ENCODE data around the gene SLITRK6. TPM values are rescaled to one million over a fixed set of nuclear protein-coding genes. Genes with fewer than 3 reads are reported as not detected.

SLITRK6 gene
- total RNA-seq (2021; ENCODE audit: unreplicated experiment) = 3.8 TPM
- polyA plus RNA-seq (2012; ENCODE audit: insufficient read length) = 2.6 TPM
- Bru-seq, nascent RNA = percentile 46 among the genes with signal in this experiment
- percentile 62 among the genes with signal in this experiment for BruChase-seq, experiment 1, labeled RNA remaining after a 2-hour chase
- BruChase-seq, experiment 2, labeled RNA remaining after a 6-hour chase = percentile 56 among the genes with signal in this experiment
- long read RNA-seq, full-length matches to known transcripts = 3 of 4 reads
- long read RNA-seq, partial matches to known transcripts = 0 of 4 reads
- long read RNA-seq, other reads (novel, unspliced or antisense) = 1 of 4 reads

GRCh38 chr13:85799097-85799582 is at the start of gene SLITRK6:
SLITRK6 (minus strand) TSS chr13:85799419; CDS start chr13:85796508, 2,911 bp downstream.
- intact Hi-C loops (cut with micrococcal nuclease; ENCODE audit: unreplicated experiment) (no loop called here), in situ Hi-C loops (cut with HindIII; ENCODE audit: low pct_unique_long_range_greater_than_20kb, low sequenced_read_pairs) (no loop called here)
- BruUV-seq (replicated peaks) = no TSS peak
- ChIA-PET POLR2A (no interaction called here), CTCF (interaction anchor here (0.6 kb wide), 1 partner anchor 358 kb away, joined by 6 read pairs; no protein-coding TSS in a partner anchor)
- DNase-seq (ENCODE audit: low read depth, low spot score) (peak; percentile 27), ATAC-seq (peak; percentile 84)
- H3K27ac ChIP-seq (ENCODE audit: low read length) = peak within 1 kb of the TSS; percentile 7; the same call in 1 of the 2 replicates
- H3K4me3 ChIP-seq (ENCODE audit: low read depth in 2 of 2, low read length in 2 of 2) = peak within 1 kb of the TSS; percentile 33 to 47
- no peaks in the 10 kb centered on the region for H3K4me1 ChIP-seq (ENCODE audit: control insufficient read depth, insufficient read depth, low read length)
- no peaks in the 10 kb centered on the region for H3K36me3 ChIP-seq (ENCODE audit: control insufficient read depth, insufficient read depth, low read length)
- H3K27me3 ChIP-seq (ENCODE audit: control insufficient read depth, insufficient read depth, low read length) = no peaks in the 10 kb centered on the region
- TF ChIP-seq SIN3A (IDR thresholded peaks at IDR 0.05; ENCODE audit: borderline replicate concordance, insufficient read depth, low read depth, low read length) = no peak
- TF ChIP-seq POLR2AphosphoS5 (IDR thresholded peaks at IDR 0.05; ENCODE audit: low read depth, low read length) = no peak
- TF ChIP-seq TCF7L2 (IDR thresholded peaks at IDR 0.05; ENCODE audit: low read depth, low read length) = no peak
- no peak for TF ChIP-seq REST (IDR thresholded peaks at IDR 0.05; ENCODE audit: insufficient read depth in 1 of 2, low read depth in 2 of 2, low read length in 1 of 2)
- peak; percentile 16; the same call in 1 of the 2 replicates for TF ChIP-seq CTCF (IDR thresholded peaks at IDR 0.05)
- H3K9me3 ChIP-seq (ENCODE audit: control insufficient read depth, insufficient read depth, low read depth, low read length) = no peaks in the 10 kb centered on the region

GRCh38 chr13:85847012-85847411 is 47.8 kb upstream of the SLITRK6 start:
- no peak overlapping the region for H3K27ac ChIP-seq (ENCODE audit: low read length)
- no peaks in the 10 kb centered on the region for H3K9me3 ChIP-seq (ENCODE audit: control insufficient read depth, insufficient read depth, low read depth, low read length)
- POLR2A ChIA-PET = no interaction called here
- BruUV-seq (replicated peaks) = no TSS peak
- H3K4me3 ChIP-seq (ENCODE audit: low read depth in 2 of 2, low read length in 2 of 2) = no peak overlapping the region
- CTCF ChIA-PET = no interaction called here
- in situ Hi-C loops (cut with HindIII; ENCODE audit: low pct_unique_long_range_greater_than_20kb, low sequenced_read_pairs) = no loop called here
- TF ChIP-seq CTCF (IDR thresholded peaks at IDR 0.05) (no peak), SIN3A (IDR thresholded peaks at IDR 0.05; ENCODE audit: borderline replicate concordance, insufficient read depth, low read depth, low read length) (no peak), POLR2AphosphoS5 (IDR thresholded peaks at IDR 0.05; ENCODE audit: low read depth, low read length) (no peak)
- no peak for ATAC-seq
- intact Hi-C loops (cut with micrococcal nuclease; ENCODE audit: unreplicated experiment) = no loop called here
- DNase-seq (ENCODE audit: low read depth, low spot score) = no peak
- H3K36me3 ChIP-seq (ENCODE audit: control insufficient read depth, insufficient read depth, low read length) = no peaks in the 10 kb centered on the region
- no peaks in the 10 kb centered on the region for H3K27me3 ChIP-seq (ENCODE audit: control insufficient read depth, insufficient read depth, low read length)
- H3K4me1 ChIP-seq (ENCODE audit: control insufficient read depth, insufficient read depth, low read length) = no peaks in the 10 kb centered on the region

Measured in Panc1 (cell line).